OCI-LY1 (cell line): Measurements from ENCODE around the gene PRKCA.

ENCODE experiments used
- H2AFZ ChIP-seq: fragments of 200-600 bp; sonication (generic), shearing (Covaris generic); 2 replicates; pipeline ENCODE4 v1.6.0; 2014; ENCODE audit warnings: antibody characterized with exemption, mild to moderate bottlenecking, low read length
- H3F3A ChIP-seq: fragments of 200-600 bp; sonication (generic), shearing (Covaris generic); 2 replicates; pipeline ENCODE4 v1.6.0; 2014; ENCODE audit warnings: mild to moderate bottlenecking, antibody characterized with exemption, low read length, moderate library complexity; ENCODE audit not compliant: insufficient read depth
- H3K27ac ChIP-seq: fragments of 200-600 bp; sonication (generic); 2 replicates; pipeline ENCODE4 v1.5.1; 2014; ENCODE audit warnings: low read length, mixed run types, mild to moderate bottlenecking, low read depth; ENCODE audit not compliant: poor library complexity, severe bottlenecking
- H3K27me3 ChIP-seq: fragments of 200-600 bp; sonication (generic); 2 replicates; pipeline ENCODE4 v1.6.0; 2014; ENCODE audit warnings: antibody characterized with exemption, mild to moderate bottlenecking, low read length, moderate library complexity; ENCODE audit not compliant: insufficient read depth
- H3K36me3 ChIP-seq: fragments of 200-600 bp; sonication (generic); 2 replicates; pipeline ENCODE4 v1.6.1; 2014; ENCODE audit warnings: mild to moderate bottlenecking, antibody characterized with exemption, low read length, moderate library complexity, mixed read lengths; ENCODE audit not compliant: insufficient read depth
- H3K4me1 ChIP-seq: fragments of 200-600 bp; sonication (generic); 2 replicates; pipeline ENCODE4 v1.5.1; 2014; ENCODE audit warnings: mild to moderate bottlenecking, low read length, moderate library complexity; ENCODE audit not compliant: insufficient read depth, severe bottlenecking
- H3K4me2 ChIP-seq: fragments of 200-600 bp; sonication (generic), shearing (Covaris generic); 2 replicates; pipeline ENCODE4 v1.6.1; 2014; ENCODE audit warnings: low read length
- H3K4me3 ChIP-seq: fragments of 200-600 bp; sonication (generic); 2 replicates; pipeline ENCODE4 v1.5.1; 2014; ENCODE audit warnings: low read length, low read depth, mild to moderate bottlenecking, mixed read lengths; ENCODE audit not compliant: poor library complexity, severe bottlenecking
- H3K79me2 ChIP-seq: fragments of 200-600 bp; shearing (Covaris generic); 2 replicates; pipeline ENCODE4 v1.6.1; 2016; ENCODE audit warnings: mixed run types, low read length, mixed read lengths; ENCODE audit not compliant: insufficient read depth
- H3K9ac ChIP-seq: fragments of 200-600 bp; sonication (generic), shearing (Covaris generic); 2 replicates; pipeline ENCODE4 v1.6.1; 2014; ENCODE audit warnings: mild to moderate bottlenecking, low read length, mixed read lengths
- H3K9me2 ChIP-seq: fragments of 200-600 bp; sonication (generic), shearing (Covaris generic); 2 replicates; pipeline ENCODE4 v1.6.1; 2014; ENCODE audit warnings: low read depth, mild to moderate bottlenecking, low read length, mixed read lengths
- H3K9me3 ChIP-seq: fragments of 200-600 bp; shearing (Covaris generic); 2 replicates; pipeline ENCODE4 v1.6.1; 2014; ENCODE audit warnings: low read length, mixed read lengths
- H4K20me1 ChIP-seq: fragments of 200-600 bp; sonication (generic), shearing (Covaris generic); 2 replicates; pipeline ENCODE4 v1.6.0; 2016; ENCODE audit warnings: mild to moderate bottlenecking, low read length; ENCODE audit not compliant: insufficient read depth
- EZH2 ChIP-seq: fragments of 200-600 bp; sonication (generic), shearing (Covaris generic); IDR thresholded peaks from 2 replicates; pipeline ENCODE4 v1.8.0; 2017; ENCODE audit warnings: borderline replicate concordance, mixed run types, mild to moderate bottlenecking, antibody characterized with exemption, low read length, moderate library complexity, mixed read lengths
- TF ChIP-seq, protein P1 (sequence below): fragments of 200-600 bp; sonication (generic), shearing (Covaris generic); IDR thresholded peaks from 2 replicates; pipeline ENCODE4 v1.5.1; 2017; ENCODE audit warnings: mild to moderate bottlenecking, antibody characterized with exemption, low read length, moderate library complexity, mixed read lengths

PRKCA gene

DNA sequence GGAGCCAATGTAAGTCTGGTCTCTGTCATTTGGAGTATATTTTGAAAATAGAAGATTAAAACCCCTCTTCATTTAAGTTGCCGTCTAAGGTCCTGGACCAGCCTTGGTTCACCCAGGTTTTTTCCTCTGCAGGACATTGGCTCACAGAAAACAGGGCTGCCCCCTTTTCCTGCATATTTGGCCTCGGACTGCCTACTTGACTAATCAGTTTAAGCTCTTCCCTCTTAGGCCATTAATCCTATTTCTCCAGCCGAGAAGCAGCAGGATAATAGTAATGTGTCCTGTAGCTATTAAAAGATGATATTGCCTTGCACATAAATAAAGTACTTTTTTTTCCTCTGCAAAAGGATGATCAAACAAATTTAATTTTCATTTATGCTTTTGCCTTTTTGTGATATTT lies 52.1 kb downstream of the PRKCA start:
- H3K4me2 ChIP-seq: no peak overlapping the region
- no peaks in the 10 kb centered on the region for H3K27me3 ChIP-seq
- TF ChIP-seq, protein P1, sequence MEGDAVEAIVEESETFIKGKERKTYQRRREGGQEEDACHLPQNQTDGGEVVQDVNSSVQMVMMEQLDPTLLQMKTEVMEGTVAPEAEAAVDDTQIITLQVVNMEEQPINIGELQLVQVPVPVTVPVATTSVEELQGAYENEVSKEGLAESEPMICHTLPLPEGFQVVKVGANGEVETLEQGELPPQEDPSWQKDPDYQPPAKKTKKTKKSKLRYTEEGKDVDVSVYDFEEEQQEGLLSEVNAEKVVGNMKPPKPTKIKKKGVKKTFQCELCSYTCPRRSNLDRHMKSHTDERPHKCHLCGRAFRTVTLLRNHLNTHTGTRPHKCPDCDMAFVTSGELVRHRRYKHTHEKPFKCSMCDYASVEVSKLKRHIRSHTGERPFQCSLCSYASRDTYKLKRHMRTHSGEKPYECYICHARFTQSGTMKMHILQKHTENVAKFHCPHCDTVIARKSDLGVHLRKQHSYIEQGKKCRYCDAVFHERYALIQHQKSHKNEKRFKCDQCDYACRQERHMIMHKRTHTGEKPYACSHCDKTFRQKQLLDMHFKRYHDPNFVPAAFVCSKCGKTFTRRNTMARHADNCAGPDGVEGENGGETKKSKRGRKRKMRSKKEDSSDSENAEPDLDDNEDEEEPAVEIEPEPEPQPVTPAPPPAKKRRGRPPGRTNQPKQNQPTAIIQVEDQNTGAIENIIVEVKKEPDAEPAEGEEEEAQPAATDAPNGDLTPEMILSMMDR: no peak
- no peak for TF ChIP-seq EZH2
- H3K36me3 ChIP-seq: no peaks in the 10 kb centered on the region
- no peaks in the 10 kb centered on the region for H3F3A ChIP-seq
- no peak overlapping the region for H3K4me3 ChIP-seq
- no peaks in the 10 kb centered on the region for H3K9me2 ChIP-seq
- H3K79me2 ChIP-seq: no peaks in the 10 kb centered on the region; the same call in 1 of the 2 replicates
- H2AFZ ChIP-seq: no peak overlapping the region
- H3K9ac ChIP-seq: no peak overlapping the region
- H4K20me1 ChIP-seq: no peaks in the 10 kb centered on the region
- H3K4me1 ChIP-seq: peaks cover 26% of the 10 kb centered on the region
- no peak overlapping the region for H3K27ac ChIP-seq
- no peaks in the 10 kb centered on the region for H3K9me3 ChIP-seq

DNA sequence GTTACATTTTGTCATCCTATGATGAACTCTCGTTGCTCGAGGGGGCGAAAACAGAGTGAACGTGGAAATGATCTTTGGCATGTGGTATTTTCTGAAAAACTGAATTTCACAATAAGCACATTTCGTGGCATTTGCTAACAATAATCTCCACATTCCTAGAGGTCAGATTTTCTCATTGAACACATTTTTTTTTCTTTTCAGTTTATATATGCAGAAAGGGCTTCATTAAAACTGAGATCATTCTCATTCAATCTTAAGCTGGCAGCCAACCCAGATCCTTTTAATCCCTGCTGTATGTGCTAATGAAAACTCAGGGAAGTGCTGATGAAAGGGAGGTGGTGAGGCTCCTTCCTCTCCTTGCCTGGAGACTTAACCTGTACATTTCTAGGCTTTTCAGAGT lies 52.6 kb downstream of the PRKCA start:
- no peak overlapping the region for H3K4me2 ChIP-seq

DNA sequence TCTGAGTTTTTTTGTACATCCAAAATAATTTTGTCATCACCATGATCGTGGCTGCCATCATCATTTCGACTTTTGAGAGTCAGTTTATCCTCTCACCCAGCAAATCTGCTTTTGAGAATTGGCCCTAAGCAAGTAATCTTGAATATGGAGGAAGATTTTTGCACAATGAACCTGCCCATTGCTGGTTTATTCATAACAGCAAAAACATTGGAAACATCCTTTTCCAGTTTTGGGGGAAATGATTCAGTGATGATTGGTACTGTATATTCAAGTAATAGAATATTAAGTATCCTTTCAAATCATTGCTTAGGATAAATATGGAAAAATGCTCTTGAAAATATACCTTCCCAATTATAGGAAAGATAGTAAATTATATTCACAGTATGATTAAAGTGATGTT lies 53.1 kb downstream of the PRKCA start:
- Histone ChIP-seq H3K79me2 (no peaks in the 10 kb centered on the region; the same call in 1 of the 2 replicates), H3K4me2 (no peak overlapping the region), H2AFZ (no peak overlapping the region), H3K9ac (no peak overlapping the region), H3K27me3 (no peaks in the 10 kb centered on the region), H3K4me1 (peaks cover 24% of the 10 kb centered on the region), H4K20me1 (no peaks in the 10 kb centered on the region), H3K36me3 (no peaks in the 10 kb centered on the region), H3K4me3 (no peak overlapping the region), H3F3A (no peaks in the 10 kb centered on the region), H3K27ac (no peak overlapping the region), H3K9me2 (no peaks in the 10 kb centered on the region), H3K9me3 (no peaks in the 10 kb centered on the region)
- no peak for TF ChIP-seq EZH2
- TF ChIP-seq, protein P1: no peak

More for the DNA sequence above, 52.6 kb downstream of the PRKCA start:
- Histone ChIP-seq H3K27ac (no peak overlapping the region), H3K36me3 (no peaks in the 10 kb centered on the region), H3K4me1 (peaks cover 26% of the 10 kb centered on the region), H3K9ac (no peak overlapping the region), H3K9me3 (no peaks in the 10 kb centered on the region), H3F3A (no peaks in the 10 kb centered on the region), H3K4me3 (no peak overlapping the region), H2AFZ (no peak overlapping the region), H4K20me1 (no peaks in the 10 kb centered on the region), H3K9me2 (no peaks in the 10 kb centered on the region), H3K79me2 (no peaks in the 10 kb centered on the region; the same call in 1 of the 2 replicates), H3K27me3 (no peaks in the 10 kb centered on the region)
- TF ChIP-seq, protein P1: no peak
- no peak for TF ChIP-seq EZH2
